ENCODE data around the gene WDR77.

The WDR77 gene

GRCh38 chr1:111470596-111470995, 21.5 kb upstream of the WDR77 start:
- TF ChIP-seq CTCF (conservative IDR thresholded peaks at IDR 0.05; ENCODE audit: low read length), result no peak
- H3K4me3 ChIP-seq (ENCODE audit: low read length), result no peak overlapping the region
- no peak for DNase-seq (ENCODE audit: low read depth)

GRCh38 chr1:111469539-111469938, 20.5 kb upstream of the WDR77 start:
- no peak overlapping the region for H3K4me3 ChIP-seq (ENCODE audit: low read length)
- no peak for DNase-seq (ENCODE audit: low read depth)
- no peak for TF ChIP-seq CTCF (conservative IDR thresholded peaks at IDR 0.05; ENCODE audit: low read length)

- TF ChIP-seq CTCF (conservative IDR thresholded peaks at IDR 0.05; ENCODE audit: low read length), result no peak
- no peak for DNase-seq (ENCODE audit: low read depth)
- no peak overlapping the region for H3K4me3 ChIP-seq (ENCODE audit: low read length)
Observed at GRCh38 chr1:111468717-111469100, 19.7 kb upstream of the WDR77 start.

GRCh38 chr1:111467865-111468716, 19.0 kb upstream of the WDR77 start:
- no peak for TF ChIP-seq CTCF (conservative IDR thresholded peaks at IDR 0.05; ENCODE audit: low read length)
- no peak overlapping the region for H3K4me3 ChIP-seq (ENCODE audit: low read length)
- DNase-seq (ENCODE audit: low read depth), result no peak

DNA sequence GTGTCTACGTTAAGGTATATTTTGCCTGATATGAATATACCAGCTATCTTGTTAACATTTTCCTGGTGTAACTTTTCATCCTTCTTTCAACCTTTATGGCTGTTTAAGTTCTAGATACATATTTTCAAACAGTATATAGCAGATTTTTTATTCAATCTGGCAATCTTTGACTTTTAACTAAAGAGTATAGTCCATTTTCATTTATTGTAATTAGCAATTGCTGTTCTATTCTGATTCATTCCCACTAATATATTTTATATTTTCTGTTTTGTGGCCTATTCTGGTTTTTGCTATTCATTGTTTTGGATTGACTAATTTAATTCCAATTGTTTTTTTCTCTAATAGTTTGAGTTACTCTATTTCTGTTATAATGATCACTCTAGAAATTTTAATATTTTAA, 17.4 kb upstream of the WDR77 start:
- H3K4me3 ChIP-seq (ENCODE audit: low read length), result no peak overlapping the region
- TF ChIP-seq CTCF (conservative IDR thresholded peaks at IDR 0.05; ENCODE audit: low read length), result no peak
- no peak for DNase-seq (ENCODE audit: low read depth)

DNA sequence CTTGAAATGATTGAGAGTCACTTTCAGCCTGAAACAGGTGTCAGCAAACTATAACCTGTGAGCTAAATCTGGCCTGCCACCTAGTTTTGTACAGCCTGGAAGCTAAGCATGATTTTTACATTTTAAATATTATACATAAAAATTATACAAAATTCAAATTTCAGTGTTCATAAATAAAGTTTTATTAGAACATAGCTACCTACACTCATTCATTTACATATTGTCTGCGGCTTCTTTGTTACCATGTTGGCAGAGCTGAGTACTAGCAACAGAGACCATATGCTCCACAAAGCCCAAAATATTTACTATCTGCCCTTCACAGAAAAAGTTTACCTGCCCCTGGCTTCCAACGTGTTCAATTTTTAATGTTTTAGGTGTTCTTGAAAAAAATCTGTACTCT, 16.7 kb upstream of the WDR77 start:
- TF ChIP-seq CTCF (conservative IDR thresholded peaks at IDR 0.05; ENCODE audit: low read length), result no peak
- no peak for DNase-seq (ENCODE audit: low read depth)
- H3K4me3 ChIP-seq (ENCODE audit: low read length), result no peak overlapping the region

GRCh38 chr1:111463029-111463683, 14.1 kb upstream of the WDR77 start:
- no peak overlapping the region for H3K4me3 ChIP-seq (ENCODE audit: low read length)
- no peak for TF ChIP-seq CTCF (conservative IDR thresholded peaks at IDR 0.05; ENCODE audit: low read length)
- peak; percentile 72 for DNase-seq (ENCODE audit: low read depth)

All from AG10803 (cell line).